GM18526 (cell line): ENCODE measurements around the gene HOXA10.

Experiments used
- POLR2A ChIP-seq: IDR thresholded peaks from 3 replicates; pipeline ENCODE4 v1.6.1; 2011; ENCODE audit not compliant: insufficient read length; ENCODE audit errors: extremely low read depth

HOXA10 gene

GRCh38 chr7:27134392-27134791 is 39.7 kb downstream of the HOXA10 start:
- TF ChIP-seq POLR2A, result no peak

- no peak for TF ChIP-seq POLR2A
Measured at GRCh38 chr7:27133409-27134231, 40.5 kb downstream of the HOXA10 start.

- TF ChIP-seq POLR2A, result no peak
Measured at GRCh38 chr7:27132978-27133377, 41.1 kb downstream of the HOXA10 start.

GRCh38 chr7:27132214-27132613 is 41.9 kb downstream of the HOXA10 start:
- no peak for TF ChIP-seq POLR2A

GRCh38 chr7:27131390-27131819 is 42.7 kb downstream of the HOXA10 start:
- no peak for TF ChIP-seq POLR2A

- no peak for TF ChIP-seq POLR2A
Measured at GRCh38 chr7:27130540-27131389, 43.4 kb downstream of the HOXA10 start, which contains the start of gene HOXA4. Gene HOXA4, minus strand, starts transcription at chr7:27130757. Its CDS starts 24 bp downstream, at chr7:27130733.

- no peak for TF ChIP-seq POLR2A
Measured at GRCh38 chr7:27129729-27130539, 44.2 kb downstream of the HOXA10 start.

- no peak for TF ChIP-seq POLR2A
Measured at GRCh38 chr7:27128776-27129728, 45.1 kb downstream of the HOXA10 start.

- TF ChIP-seq POLR2A, result no peak
Measured at GRCh38 chr7:27128034-27128433, 46.1 kb downstream of the HOXA10 start.

GRCh38 chr7:27126596-27127327 is 47.4 kb downstream of the HOXA10 start:
- no peak for TF ChIP-seq POLR2A

- no peak for TF ChIP-seq POLR2A
Measured at GRCh38 chr7:27125986-27126394, 48.1 kb downstream of the HOXA10 start.

GRCh38 chr7:27124902-27125689 is 49.0 kb downstream of the HOXA10 start:
- no peak for TF ChIP-seq POLR2A
